ENCODE results near the gene ABL2. TPM values are rescaled to one million over a fixed set of nuclear protein-coding genes. Genes with fewer than 3 reads are reported as not detected.

ABL2 gene
- total RNA-seq, 2 experiments from 2014 or later, result 8.2 to 8.4 TPM

DNA sequence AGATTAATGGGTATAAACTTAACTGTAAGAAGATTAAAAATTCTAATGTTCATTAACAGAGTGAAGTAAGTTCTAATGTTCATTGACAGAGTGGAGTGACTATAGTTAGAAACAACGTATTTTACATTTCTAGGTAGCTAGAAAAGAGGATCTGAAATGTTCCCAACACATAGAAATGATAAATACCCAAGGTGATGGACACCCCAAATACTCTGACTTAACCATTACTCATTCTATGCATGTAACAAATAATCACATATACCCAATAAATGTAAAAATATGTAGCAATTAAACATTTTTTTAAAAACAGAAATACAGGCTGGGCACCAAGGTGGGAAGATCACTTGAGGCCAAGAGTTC, 62.1 kb downstream of the ABL2 start:
- Mint-ChIP-seq H3K27ac (no peak overlapping the region), H3K4me3 (no peak overlapping the region), H3K27me3 (no peaks in the 10 kb centered on the region), H3K9me3 (no peaks in the 10 kb centered on the region), H3K4me1 (ENCODE audit: low read depth) (peaks cover 20% of the 10 kb centered on the region), H3K36me3 (ENCODE audit: low read depth) (peaks cover 2% of the 10 kb centered on the region)
- intact Hi-C loops (cut with micrococcal nuclease), result no loop called here
- DNase-seq (no peak), ATAC-seq (no peak)
- ChIA-PET CTCF (interaction anchor here (1.8 kb wide), 1 partner anchor 47 kb away, joined by 5 read pairs; no protein-coding TSS in a partner anchor), POLR2A (no interaction called here)
- TF ChIP-seq CTCF (IDR thresholded peaks at IDR 0.05), result no peak

- TF ChIP-seq CTCF (IDR thresholded peaks at IDR 0.05), result no peak
- ChIA-PET CTCF (interaction anchor here (1.8 to 1.9 kb wide), 2 partner anchors 11 to 46 kb away, joined by 4 to 5 read pairs; no protein-coding TSS in a partner anchor), POLR2A (interaction anchor here (1.2 kb wide), 1 partner anchor 10 kb away, joined by 3 read pairs; no protein-coding TSS in a partner anchor)
- ATAC-seq (no peak), DNase-seq (no peak)
- intact Hi-C loops (cut with micrococcal nuclease), result no loop called here
- H3K27me3 Mint-ChIP-seq, result no peaks in the 10 kb centered on the region
- no peaks in the 10 kb centered on the region for H3K9me3 Mint-ChIP-seq
- H3K36me3 Mint-ChIP-seq (ENCODE audit: low read depth), result peaks cover 2% of the 10 kb centered on the region
- H3K4me3 Mint-ChIP-seq, result no peak overlapping the region
- peaks cover 20% of the 10 kb centered on the region for H3K4me1 Mint-ChIP-seq (ENCODE audit: low read depth)
- H3K27ac Mint-ChIP-seq, result no peak overlapping the region
Measured at GRCh38 chr1:179166663-179167417, 62.6 kb downstream of the ABL2 start.

DNA sequence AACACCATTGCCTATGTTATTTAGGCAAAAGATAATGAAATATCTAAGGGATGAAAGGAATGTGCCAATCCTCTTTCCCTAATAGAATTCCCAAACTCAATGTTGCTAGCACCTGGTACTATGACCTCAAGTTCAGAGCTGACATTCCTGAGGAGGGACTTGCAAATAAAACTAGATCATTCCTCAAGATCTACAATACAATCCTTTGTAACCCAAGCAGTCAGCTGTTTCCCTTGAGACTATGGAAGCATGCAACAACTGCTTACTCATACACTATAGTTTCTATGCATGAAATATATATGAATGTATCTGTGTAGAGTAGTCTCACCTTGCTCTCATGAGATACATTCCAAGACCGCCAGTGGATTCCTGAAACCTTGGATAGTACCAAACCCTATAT, 65.0 kb downstream of the ABL2 start:
- H3K4me3 Mint-ChIP-seq, result no peak overlapping the region
- intact Hi-C loops (cut with micrococcal nuclease), result no loop called here
- H3K27me3 Mint-ChIP-seq, result no peaks in the 10 kb centered on the region
- ATAC-seq, result no peak
- CTCF ChIA-PET, result interaction anchor here (0.6 to 1.9 kb wide), 2 partner anchors 14 to 104 kb away, joined by 3 to 4 read pairs; no protein-coding TSS in a partner anchor
- no peaks in the 10 kb centered on the region for H3K9me3 Mint-ChIP-seq
- peaks cover 2% of the 10 kb centered on the region for H3K36me3 Mint-ChIP-seq (ENCODE audit: low read depth)
- TF ChIP-seq CTCF (IDR thresholded peaks at IDR 0.05), result no peak
- no peak overlapping the region for H3K27ac Mint-ChIP-seq
- H3K4me1 Mint-ChIP-seq (ENCODE audit: low read depth), result peaks cover 15% of the 10 kb centered on the region
- POLR2A ChIA-PET, result no interaction called here
- no peak for DNase-seq

GRCh38 chr1:179156708-179157107, 72.8 kb downstream of the ABL2 start:
- Mint-ChIP-seq H3K36me3 (ENCODE audit: low read depth) (peaks cover 2% of the 10 kb centered on the region), H3K27me3 (no peaks in the 10 kb centered on the region), H3K4me1 (ENCODE audit: low read depth) (peaks cover 24% of the 10 kb centered on the region), H3K4me3 (no peak overlapping the region), H3K9me3 (no peaks in the 10 kb centered on the region), H3K27ac (no peak overlapping the region)
- no peak for TF ChIP-seq CTCF (IDR thresholded peaks at IDR 0.05)
- DNase-seq (no peak), ATAC-seq (no peak)
- POLR2A ChIA-PET, result interaction anchor here (0.6 to 1.0 kb wide), 2 partner anchors 9 kb away, joined by 3 read pairs; no protein-coding TSS in a partner anchor
- CTCF ChIA-PET, result interaction anchor here (1.7 kb wide), 1 partner anchor 36 kb away, joined by 4 read pairs; no protein-coding TSS in a partner anchor
- intact Hi-C loops (cut with micrococcal nuclease), result no loop called here

DNA sequence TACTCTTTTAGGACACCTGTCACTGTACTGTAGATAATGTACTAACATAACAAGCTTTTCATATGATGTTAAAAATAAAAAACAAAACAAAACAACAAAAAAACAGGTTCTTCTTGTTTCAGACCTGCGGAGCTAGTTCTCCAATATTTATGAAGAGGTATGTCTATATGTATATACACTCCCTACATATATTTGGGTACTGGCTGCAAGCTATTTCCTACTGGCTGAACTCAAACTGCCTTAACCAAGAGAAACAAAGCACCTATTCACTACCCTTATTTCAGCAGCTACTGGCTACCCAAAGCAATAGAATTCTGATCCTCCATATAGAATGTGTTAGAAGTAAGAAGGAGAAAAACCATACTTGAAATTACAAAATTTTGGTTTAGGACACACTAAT, 73.5 kb downstream of the ABL2 start:
- intact Hi-C loops (cut with micrococcal nuclease), result no loop called here
- Mint-ChIP-seq H3K27ac (no peak overlapping the region), H3K4me3 (no peak overlapping the region), H3K9me3 (no peaks in the 10 kb centered on the region), H3K27me3 (no peaks in the 10 kb centered on the region), H3K4me1 (ENCODE audit: low read depth) (peaks cover 23% of the 10 kb centered on the region), H3K36me3 (ENCODE audit: low read depth) (peaks cover 2% of the 10 kb centered on the region)
- POLR2A ChIA-PET, result interaction anchor here (0.6 to 1.0 kb wide), 2 partner anchors 9 to 10 kb away, joined by 3 read pairs; no protein-coding TSS in a partner anchor
- TF ChIP-seq CTCF (IDR thresholded peaks at IDR 0.05), result no peak
- no peak for DNase-seq
- CTCF ChIA-PET, result interaction anchor here (1.7 kb wide), 1 partner anchor 35 kb away, joined by 4 read pairs; no protein-coding TSS in a partner anchor
- ATAC-seq, result no peak

Measured in activated CD8-positive, alpha-beta T cell treated with anti-CD3 and anti-CD28 coated beads for 36 hours (primary cell).